EL (cell line): ENCODE measurements around the gene CD47.

Experiments
- DNase-seq: peaks from one replicate; pipeline ENCODE4 v3.0.0-alpha.2; 2016

CD47 gene

DNA sequence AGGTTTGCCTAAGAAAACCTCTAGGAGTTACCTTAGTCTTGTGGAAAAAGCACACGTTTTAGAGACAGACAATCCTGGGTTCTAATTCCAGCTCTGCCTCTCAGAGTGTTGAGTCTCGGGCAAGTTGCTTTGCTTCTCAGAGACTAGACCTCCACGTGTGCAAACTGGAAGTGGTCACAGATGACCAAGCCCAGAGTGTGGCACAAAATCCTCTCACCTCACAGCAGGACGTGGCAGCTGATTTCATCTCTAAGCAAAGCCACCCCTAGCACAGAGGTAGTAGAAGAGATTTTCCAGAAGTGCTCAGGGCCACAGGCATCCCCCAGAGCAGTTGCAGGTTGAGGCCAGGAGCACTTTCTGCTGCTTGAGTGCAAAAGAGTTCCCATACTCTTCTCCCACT, 79.2 kb downstream of the CD47 start:
- no peak for DNase-seq

DNA sequence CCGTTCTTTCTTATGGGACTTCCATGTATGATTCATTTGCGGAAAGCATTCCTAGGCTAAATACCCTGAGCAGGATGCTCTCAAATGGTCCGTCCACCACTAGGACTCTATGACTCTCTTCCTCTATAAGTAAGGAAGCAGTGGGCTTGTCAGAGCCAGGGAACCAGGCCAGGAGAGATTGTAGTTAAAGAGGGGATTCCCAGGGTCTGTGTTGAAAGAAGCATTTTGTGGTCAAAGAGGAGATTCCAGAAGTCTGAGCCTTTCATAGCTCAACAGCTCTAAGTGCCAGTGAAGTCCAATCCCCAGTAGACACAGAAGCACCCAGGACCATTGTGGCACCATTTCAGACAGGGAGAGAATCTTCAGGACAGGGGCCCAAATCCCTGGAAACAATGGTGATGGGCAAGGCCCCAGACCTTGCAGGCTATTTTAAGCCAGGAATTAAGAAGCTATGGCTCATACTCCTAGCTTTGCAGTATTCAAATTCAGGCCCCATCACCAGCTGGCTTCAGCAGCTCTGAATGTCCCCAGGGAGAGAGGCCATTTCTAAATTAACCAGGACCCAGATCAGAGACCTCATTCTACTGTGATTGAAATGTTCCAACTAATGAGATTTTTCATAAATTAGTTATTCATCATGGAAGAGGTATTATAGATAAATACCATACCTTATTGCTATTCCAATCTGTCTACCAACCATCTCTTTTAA, 81.7 kb downstream of the CD47 start:
- DNase-seq, result peak; percentile 91

DNA sequence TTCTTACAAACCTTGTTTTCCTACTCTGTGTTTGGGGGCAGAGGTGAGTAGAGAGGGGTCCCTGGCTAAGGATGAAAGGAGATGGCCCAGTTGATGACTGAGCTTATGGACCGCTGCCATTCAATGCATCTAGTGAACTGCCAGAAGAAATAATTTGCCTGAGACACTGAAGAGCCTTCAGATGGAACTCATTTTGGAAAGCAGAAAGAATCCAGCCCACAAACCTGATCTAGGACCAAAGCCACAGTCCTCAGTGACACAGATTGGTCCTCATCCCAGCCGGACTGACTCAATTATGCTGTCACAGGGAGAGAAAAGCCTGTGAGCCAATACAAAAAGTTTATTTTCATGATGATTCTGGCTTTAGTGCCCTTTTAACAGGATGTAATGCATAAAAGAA, 82.7 kb downstream of the CD47 start:
- DNase-seq, result no peak

DNA sequence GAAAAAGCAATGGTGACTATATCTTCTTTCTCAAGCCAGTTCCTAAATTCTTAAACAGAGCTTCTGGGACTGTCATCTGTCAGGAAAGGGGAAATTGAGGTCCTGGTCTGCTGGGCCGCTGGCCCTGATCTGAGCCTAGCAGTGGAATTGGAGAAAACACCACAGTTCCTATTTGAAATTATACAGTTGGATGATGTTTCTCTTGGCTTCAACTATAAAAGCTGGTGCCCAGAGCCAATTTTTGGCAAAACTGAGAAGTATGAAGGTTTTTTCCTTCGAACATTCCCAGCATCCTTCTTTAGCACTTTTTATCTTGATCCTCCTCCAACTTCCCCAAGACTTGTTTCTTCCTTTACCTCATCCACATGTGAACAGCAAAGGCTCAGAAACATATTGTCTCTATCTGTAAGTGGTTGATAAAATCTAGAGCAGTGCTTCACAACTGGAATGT, 83.9 kb downstream of the CD47 start:
- DNase-seq, result no peak

DNA sequence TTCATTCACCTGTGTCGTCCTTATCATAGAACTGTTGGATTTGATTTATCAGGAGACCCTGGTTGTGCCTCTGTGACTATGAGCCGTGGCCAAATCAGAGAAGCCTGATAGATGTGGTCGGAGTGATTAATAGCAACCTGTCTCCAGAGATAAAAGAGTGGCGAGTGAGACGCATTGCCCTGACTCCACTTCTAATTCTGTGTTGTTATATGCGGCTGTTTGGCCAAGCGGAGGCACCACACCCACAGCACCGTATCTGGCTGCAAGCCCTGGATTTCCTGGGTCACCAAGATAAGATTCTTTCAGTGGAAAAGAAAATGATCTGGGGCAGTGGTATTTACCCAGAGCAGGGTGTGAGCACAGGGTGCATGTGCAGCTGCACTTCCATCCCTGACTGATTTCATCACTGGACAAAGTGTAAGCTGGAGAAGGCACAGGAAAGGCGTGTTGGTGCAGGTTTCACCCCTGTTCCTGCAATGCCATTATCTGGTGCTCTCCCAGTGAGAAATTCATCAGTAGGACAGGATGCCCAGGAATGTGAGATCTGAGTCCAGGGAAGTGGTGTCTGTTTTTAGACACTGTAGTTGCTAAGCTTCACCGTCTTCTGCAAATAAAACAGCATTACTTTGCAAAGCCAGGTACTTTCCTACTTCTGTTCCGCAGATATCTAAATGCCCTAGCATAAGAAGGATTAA, 84.6 kb downstream of the CD47 start:
- no peak for DNase-seq

DNA sequence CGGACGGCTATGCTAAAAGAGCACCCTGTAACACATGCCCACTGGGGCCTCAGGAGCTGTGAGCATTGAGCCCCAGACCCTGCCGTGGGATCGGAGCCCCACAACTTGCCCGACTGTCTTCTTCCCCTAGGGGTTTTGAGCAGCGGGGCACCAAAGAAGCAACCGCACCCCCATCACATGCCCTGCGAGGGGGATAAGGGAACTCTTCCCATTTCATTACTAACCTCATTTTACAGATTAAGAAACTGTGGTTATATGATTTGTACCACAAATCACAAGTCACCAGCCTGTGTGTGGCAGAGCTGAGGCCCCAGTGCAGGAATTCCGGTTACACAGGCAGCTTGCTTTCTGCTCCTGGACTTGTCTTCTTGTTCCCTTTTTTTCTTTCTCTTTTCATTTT, 86.2 kb downstream of the CD47 start:
- DNase-seq, result no peak

DNA sequence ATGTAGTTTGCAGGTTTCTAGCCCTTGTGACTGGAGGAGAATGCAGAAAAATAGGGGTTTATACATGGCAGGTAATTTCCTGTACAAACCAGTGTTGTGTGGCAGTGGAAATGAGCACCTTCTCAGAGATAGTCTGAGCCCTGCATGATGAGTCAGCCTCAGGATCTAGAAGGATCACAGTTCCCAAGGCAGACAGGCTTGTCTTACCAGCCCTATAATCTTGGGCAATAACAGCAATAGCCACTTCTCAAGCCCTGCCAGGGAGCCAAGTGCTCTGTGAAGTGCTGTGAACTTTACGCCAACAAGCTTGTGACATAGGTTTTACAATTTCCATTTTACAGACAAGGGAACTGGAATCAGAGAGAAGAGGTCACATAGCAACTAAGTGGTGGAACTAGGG, 89.4 kb downstream of the CD47 start:
- DNase-seq, result peak; percentile 29

DNA sequence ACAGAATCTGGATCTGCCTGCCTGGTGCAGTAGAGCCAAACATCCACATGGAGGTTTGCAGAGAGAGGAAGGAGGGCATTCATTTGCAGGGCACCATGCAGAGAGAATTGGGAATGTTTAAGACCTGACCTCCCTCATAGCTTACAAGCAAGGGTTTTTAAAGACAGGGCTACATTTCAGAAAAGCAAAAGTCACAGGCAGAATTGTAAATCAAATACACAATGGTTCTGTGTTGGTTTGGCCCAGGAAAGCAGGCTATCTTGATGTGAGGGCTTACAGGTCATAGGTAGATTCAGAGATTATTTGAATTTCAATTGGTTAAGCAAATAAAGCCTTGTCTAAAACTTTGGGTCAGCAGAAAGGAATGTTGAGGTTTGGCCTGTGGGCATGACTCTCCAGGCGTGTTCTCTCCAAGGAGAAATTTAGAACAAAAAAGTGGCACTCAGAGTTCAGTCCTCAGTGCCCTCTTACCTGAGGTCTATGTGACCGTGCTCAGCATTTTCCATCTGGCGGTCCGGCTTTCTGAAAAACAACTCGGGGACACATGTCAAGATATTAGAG, 91.5 kb downstream of the CD47 start:
- DNase-seq, result peak; percentile 62

DNA sequence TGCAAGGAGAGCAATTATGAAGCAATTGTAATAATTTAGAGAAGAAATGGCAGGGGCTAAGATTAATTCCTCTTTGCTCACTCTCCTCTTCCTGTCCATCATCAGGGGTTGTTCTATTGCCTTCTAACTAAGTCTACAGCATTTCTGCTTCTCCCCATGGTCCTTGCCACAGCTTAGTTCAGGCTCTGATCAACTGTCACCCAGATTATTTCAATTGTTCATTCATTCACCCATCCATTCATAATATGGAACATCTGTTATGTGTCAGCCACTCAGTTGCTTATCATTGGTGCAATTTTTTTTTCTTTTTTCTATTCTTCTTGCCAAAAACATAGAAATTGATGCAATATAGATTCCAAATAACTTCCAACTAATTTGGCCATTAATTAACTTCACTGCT, 93.2 kb downstream of the CD47 start:
- DNase-seq, result no peak

DNA sequence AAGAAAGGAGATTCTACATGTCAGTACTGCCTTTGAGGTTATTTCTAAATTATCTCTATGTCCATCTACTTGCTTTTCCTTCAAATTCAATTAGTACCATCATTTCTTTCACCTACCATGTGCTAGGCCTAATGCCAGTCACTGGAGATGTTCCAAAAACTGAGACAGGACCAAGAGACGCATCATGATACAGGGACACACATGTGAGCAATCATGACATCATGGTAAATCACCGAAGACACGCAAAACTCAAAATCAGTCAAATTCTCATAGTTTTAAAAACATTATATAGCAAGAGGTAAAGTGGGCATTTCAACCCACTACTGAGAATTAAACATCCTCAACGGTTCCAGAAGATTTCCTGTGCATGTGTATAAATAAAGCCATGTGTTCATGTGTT, 95.0 kb downstream of the CD47 start:
- no peak for DNase-seq

DNA sequence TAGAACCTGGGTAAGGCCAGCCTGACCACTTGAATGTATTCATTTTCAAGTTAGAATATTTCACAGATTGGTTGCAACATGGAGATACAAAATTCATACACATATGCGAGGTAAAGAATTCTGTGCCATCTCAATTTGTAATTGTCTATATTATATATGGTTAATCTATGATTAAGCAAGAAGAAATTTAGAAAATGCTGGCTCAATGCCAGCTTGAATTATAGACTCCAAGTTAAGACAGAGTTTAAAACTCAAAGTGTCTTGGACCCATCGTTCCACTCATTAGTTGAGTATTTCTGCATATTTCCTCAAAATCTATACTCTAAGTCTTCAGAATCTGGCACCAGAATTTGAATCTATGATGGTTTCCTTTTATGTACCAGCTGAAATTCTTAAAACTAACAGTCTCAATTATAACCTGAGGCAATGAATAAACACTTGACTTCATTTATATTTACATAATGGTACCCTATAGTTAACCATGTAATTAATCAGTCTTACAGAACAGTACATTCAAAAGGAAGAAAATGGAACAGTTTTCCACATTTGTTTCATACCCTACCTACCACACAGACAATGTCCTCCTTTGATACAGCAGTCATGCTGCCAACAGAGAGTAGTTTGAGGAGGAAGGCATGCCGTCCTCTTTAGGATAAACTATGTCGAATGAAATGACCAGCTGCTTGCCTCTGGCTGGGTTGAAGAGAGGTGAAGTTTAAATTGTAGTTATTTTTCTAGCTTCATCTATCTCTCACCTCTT, 95.7 kb downstream of the CD47 start:
- peak; percentile 29 for DNase-seq

DNA sequence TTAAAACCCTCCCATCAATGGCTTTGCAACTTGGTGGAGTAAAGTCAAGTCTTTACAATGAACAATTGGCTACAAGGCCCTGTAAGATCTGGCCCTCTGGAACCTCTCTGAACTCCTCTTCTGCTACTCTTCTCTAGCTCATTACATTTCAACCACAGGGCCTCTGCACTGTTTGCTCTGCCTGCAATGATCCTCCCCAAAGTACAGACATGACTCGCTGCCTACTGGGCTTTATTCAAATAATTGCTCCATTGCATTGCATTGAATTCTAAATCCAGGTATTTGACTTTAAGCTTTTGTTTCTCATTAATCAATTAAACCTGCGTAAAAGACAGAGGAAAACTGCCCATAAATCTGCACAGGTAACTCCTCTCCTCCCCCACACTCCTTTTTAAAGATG, 96.7 kb downstream of the CD47 start:
- no peak for DNase-seq

DNA sequence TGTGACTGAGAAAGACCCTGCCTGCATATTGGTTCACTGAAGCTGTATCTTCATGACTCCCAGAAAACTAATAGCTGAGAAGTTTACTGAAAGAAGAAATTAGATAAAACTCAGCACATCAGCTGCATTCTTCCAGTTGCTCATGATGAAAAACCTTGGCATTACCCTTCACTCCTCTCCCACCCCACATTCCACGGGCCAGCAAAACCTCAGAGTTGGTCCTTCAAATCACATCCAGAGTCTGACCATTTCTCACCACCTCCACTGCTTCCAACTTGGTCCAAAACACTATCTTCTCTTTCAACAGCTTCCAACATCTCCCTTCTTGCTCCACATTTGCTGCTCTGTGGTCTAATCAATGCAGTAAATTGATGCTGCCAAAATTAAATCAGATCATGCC, 97.1 kb downstream of the CD47 start:
- DNase-seq, result peak; percentile 55
